Measurements from ENCODE around the gene SNX1. TPM values are rescaled to one million over a fixed set of nuclear protein-coding genes. Genes with fewer than 3 reads are reported as not detected.

SNX1 gene
- total and polyA plus RNA-seq, 7 donors, result 36.4 to 102 (median 61.0) TPM

DNA sequence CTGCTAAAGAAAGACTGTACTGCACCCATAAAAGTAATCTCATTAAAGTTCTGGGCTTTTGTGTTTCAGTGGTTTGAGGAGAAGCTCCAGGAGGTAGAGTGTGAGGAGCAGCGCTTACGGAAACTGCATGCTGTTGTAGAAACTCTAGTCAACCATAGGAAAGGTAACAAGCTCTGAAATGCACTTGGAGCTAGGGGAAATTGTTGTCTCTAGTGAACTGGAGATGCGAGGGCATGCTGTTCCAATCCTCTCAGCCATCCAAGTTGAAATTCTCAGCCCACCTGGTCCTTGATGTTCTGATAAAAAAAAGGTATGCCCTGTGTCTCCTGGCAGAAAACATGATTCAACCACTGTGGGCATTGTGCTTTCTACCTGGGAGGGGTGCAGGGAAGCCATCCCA lies 34.4 kb downstream of the SNX1 start:
- 94 to 98% (median 95%) methylated on average over 3 of the region's 3 CpGs for WGBS, 3 donors
- Histone ChIP-seq H3K4me3 (no peak overlapping the region), H3K27me3 (ENCODE audit: insufficient read depth in 3 of 3, low read length in 2 of 3) (no peaks in the 10 kb centered on the region), H3K36me3 (ENCODE audit: insufficient read depth in 1 of 2, low read depth in 1 of 2) (peaks cover 20 to 97% of the 10 kb centered on the region in 2 donors), H3K9me3 (no peaks in the 10 kb centered on the region), H3K27ac (no peak overlapping the region), H3K4me1 (peaks cover 10% of the 10 kb centered on the region)
- intact Hi-C loops (cut with DNase I), result no loop called here
- no peak for DNase-seq
- TF ChIP-seq, protein P1, sequence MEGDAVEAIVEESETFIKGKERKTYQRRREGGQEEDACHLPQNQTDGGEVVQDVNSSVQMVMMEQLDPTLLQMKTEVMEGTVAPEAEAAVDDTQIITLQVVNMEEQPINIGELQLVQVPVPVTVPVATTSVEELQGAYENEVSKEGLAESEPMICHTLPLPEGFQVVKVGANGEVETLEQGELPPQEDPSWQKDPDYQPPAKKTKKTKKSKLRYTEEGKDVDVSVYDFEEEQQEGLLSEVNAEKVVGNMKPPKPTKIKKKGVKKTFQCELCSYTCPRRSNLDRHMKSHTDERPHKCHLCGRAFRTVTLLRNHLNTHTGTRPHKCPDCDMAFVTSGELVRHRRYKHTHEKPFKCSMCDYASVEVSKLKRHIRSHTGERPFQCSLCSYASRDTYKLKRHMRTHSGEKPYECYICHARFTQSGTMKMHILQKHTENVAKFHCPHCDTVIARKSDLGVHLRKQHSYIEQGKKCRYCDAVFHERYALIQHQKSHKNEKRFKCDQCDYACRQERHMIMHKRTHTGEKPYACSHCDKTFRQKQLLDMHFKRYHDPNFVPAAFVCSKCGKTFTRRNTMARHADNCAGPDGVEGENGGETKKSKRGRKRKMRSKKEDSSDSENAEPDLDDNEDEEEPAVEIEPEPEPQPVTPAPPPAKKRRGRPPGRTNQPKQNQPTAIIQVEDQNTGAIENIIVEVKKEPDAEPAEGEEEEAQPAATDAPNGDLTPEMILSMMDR (IDR thresholded peaks at IDR 0.05), result no peak
- no peak for ATAC-seq

DNA sequence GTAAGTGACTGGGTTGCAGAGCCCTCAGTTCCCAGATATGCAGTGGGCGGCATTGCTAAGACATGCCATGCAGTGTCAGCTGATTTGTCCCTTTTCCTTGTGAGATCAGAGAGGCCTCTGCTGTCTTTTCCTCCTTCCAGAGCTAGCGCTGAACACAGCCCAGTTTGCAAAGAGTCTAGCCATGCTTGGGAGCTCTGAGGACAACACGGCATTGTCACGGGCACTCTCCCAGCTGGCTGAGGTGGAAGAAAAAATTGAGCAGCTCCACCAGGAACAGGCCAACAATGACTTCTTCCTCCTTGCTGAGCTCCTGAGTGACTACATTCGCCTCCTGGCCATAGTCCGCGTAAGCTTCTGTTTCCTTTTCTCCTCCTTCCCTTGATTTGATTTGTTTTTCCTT lies 35.8 kb downstream of the SNX1 start:
- H3K27me3 ChIP-seq (ENCODE audit: insufficient read depth in 3 of 3, low read length in 2 of 3), result no peaks in the 10 kb centered on the region
- ATAC-seq (no peak), DNase-seq (no peak)
- H3K27ac ChIP-seq, result no peak overlapping the region
- 79 to 85% (median 83%) methylated on average over 7 of the region's 7 CpGs for WGBS, 3 donors
- no peaks in the 10 kb centered on the region for H3K9me3 ChIP-seq
- peaks cover 24 to 99% of the 10 kb centered on the region in 2 donors for H3K36me3 ChIP-seq (ENCODE audit: insufficient read depth in 1 of 2, low read depth in 1 of 2)
- H3K4me3 ChIP-seq, result no peak overlapping the region
- H3K4me1 ChIP-seq, result peaks cover 10% of the 10 kb centered on the region
- TF ChIP-seq, protein P1 (IDR thresholded peaks at IDR 0.05), result no peak
- intact Hi-C loops (cut with DNase I), result no loop called here

DNA sequence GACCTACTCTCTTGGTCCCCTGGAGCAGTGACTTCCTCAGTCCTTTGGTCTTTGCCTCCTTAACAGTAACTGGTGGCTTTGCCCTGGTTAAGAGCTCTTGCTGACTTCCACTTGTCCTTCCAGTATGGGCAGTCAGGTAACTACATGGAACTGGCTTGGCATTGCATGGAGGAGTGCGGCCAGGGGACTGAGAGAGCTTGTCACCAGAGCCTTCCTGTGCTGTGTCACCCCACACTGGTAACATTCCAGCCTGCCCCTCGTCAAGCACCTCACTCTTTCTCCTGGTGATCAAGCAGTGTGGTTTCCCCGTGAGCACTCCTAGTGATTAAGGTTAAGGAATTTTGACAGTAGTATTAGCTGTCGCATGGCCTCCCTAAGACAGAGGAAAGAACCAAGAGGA lies 36.4 kb downstream of the SNX1 start:
- Histone ChIP-seq H3K27me3 (ENCODE audit: insufficient read depth in 3 of 3, low read length in 2 of 3) (no peaks in the 10 kb centered on the region), H3K4me3 (no peak overlapping the region), H3K36me3 (ENCODE audit: insufficient read depth in 1 of 2, low read depth in 1 of 2) (peaks cover 28 to 99% of the 10 kb centered on the region in 2 donors), H3K27ac (no peak overlapping the region), H3K4me1 (peaks cover 6% of the 10 kb centered on the region), H3K9me3 (no peaks in the 10 kb centered on the region)
- 90 to 94% (median 93%) methylated on average over 4 of the region's 4 CpGs for WGBS, 3 donors
- DNase-seq, result no peak
- TF ChIP-seq, protein P1 (IDR thresholded peaks at IDR 0.05), result no peak
- no peak for ATAC-seq
- intact Hi-C loops (cut with DNase I), result no loop called here

DNA sequence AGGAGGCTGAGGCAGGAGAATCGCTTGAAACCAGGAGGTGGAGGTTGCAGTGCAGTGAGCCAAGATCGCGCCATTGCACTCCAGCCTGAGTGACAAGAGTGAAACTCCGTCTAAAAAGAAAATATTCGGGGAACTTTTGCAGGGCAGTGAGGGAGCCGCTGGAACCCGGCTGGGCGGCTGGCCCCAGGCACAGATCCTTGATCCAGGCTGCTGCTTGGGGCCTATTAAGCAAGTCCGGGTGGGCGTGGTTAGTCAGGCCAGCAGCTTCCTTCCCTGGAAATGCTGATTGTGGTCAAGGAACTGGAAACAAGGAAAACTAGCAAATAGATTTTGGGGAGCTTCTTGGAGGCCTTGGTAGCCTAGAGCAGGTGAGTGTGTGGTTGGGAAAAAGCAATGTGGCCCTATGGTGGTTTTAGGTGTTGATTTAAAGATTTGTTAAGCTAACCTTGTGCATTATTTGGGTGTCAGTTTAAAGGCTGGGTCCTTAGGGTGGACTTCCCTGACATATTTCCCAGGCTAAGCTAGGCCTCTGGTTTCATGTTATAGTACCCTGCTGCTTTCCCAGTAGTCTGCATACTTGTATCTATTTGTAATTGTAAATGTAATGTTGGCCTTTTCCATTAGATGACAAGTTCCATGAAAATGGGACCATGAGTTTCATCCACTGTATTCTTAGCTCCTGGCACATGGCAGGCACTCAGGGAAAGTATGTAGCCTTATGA lies 38.0 kb downstream of the SNX1 start:
- WGBS, 3 donors, result 89 to 95% (median 95%) methylated on average over 10 of the region's 10 CpGs
- ATAC-seq, result no peak
- no peaks in the 10 kb centered on the region for H3K27me3 ChIP-seq (ENCODE audit: insufficient read depth in 3 of 3, low read length in 2 of 3)
- no peaks in the 10 kb centered on the region for H3K4me1 ChIP-seq
- intact Hi-C loops (cut with DNase I), result no loop called here
- no peak overlapping the region for H3K27ac ChIP-seq
- no peak for DNase-seq
- peaks cover 25 to 100% of the 10 kb centered on the region in 2 donors for H3K36me3 ChIP-seq (ENCODE audit: insufficient read depth in 1 of 2, low read depth in 1 of 2)
- TF ChIP-seq, protein P1 (IDR thresholded peaks at IDR 0.05), result no peak
- H3K4me3 ChIP-seq, result no peak overlapping the region
- H3K9me3 ChIP-seq, result no peaks in the 10 kb centered on the region

Data from psoas muscle (tissue), 8 donors.